AG09319 (cell line): ENCODE measurements around the gene ANXA3.

Source experiments
- DNase-seq: peaks from one replicate; pipeline ENCODE4 v3.0.0-alpha.2; 2010; ENCODE audit warnings: low read depth; ENCODE audit errors: extremely low read depth
- TF ChIP-seq, protein P1 (sequence below): IDR thresholded peaks from 2 replicates; pipeline ENCODE4 v1.5.1; 2011; ENCODE audit warnings: low read depth, mild to moderate bottlenecking, inconsistent platforms, low read length, moderate library complexity

ANXA3 gene

DNA sequence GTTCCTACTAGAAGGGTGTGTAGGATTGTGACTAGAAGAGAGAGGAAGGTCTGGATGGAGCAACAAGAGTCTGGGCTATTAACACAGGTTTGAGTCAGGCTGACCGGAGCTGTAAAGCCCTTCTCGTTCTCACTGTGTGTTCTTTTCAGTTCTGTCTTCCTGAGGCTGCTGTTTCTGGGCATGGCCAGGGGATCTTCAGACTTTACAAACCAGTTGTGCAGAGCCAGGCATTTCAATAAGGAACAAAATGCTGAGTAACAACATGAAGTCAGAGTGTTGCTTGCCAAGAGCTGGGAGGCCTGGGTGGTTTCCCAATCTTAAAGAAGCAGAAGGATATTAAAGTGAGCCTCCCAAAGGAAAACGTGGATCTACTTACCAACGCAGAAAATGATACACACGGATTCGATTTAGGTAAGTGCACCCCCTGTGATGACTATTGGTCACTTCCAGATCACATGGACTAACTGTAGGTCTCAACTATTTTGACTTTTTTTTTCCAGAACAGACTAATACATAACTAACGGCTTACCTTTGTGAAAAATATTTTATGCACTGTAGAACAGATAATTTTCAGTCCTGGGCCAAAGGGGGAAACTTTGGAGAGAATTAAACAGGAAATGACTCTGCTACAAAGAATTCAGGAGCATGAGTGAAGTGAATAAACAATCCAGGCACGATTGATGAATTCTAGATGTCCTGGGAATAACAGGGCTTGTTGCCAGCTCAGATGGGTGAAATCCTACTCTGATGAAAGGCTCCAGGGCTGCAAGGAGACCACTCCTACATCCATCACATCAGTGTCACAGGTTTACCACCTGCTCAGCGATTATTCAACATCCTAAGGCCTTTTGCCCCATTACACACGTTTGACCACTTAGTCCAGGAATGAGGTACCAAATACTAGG lies 94.5 kb downstream of the ANXA3 start:
- TF ChIP-seq, protein P1, sequence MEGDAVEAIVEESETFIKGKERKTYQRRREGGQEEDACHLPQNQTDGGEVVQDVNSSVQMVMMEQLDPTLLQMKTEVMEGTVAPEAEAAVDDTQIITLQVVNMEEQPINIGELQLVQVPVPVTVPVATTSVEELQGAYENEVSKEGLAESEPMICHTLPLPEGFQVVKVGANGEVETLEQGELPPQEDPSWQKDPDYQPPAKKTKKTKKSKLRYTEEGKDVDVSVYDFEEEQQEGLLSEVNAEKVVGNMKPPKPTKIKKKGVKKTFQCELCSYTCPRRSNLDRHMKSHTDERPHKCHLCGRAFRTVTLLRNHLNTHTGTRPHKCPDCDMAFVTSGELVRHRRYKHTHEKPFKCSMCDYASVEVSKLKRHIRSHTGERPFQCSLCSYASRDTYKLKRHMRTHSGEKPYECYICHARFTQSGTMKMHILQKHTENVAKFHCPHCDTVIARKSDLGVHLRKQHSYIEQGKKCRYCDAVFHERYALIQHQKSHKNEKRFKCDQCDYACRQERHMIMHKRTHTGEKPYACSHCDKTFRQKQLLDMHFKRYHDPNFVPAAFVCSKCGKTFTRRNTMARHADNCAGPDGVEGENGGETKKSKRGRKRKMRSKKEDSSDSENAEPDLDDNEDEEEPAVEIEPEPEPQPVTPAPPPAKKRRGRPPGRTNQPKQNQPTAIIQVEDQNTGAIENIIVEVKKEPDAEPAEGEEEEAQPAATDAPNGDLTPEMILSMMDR = no peak

DNA sequence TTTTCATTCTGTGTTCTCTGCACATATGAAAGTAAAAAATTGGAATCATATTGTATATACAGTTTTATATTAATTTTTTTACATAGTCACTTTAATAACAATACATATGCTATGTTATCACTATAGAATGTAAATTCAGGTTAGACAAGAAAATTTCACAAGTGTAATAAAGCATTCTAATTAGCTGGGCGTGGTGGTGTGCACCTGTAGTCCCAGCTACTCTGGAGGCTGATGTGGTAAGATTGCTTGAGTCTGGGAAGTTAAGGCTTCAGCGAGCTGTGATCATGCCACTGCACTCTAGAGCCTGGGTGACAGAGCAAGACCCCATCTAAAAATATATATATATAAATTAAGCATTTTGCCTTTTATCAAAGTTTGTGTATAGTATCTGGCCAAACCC lies 95.7 kb downstream of the ANXA3 start:
- DNase-seq = no peak
- TF ChIP-seq, protein P1 = no peak

More for the DNA sequence above, 94.5 kb downstream of the ANXA3 start:
- peak; percentile 86 for DNase-seq

DNA sequence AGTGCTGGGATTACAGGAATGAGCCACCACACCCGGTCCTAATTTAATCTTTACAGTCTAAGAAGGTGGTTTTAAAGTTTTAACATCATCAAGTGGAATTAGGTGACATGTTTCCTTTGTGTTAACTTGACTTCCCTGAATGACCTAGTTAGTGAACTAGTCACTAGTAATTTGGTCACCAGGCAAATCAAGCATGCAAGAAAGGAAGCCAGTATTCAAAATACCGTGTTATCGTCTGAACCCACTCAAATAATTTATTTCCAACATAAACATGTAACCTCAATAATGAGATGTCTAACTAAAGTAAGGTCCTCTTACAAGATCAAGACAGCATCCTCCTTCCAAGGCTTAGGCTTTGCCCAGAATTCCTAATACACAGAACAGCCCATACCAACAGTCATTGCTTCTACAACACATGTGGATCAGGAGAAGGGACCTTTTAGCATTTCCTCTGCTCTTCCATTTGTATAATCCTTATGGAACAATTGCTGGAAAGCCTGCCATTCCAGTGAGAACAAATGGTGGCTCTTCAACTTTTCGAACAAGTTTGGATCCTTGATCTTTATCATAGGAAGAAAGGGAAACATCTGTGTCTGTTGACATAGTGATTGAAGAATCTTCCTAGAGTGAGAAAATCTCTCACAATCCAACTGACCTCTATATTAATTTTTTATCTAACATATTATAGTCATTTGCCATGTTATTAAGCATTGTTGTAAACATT lies 97.2 kb downstream of the ANXA3 start:
- TF ChIP-seq, protein P1 = no peak
- DNase-seq = no peak

GRCh38 chr4:78650106-78651024 lies 98.8 kb downstream of the ANXA3 start:
- DNase-seq = no peak
- TF ChIP-seq, protein P1 = no peak

DNA sequence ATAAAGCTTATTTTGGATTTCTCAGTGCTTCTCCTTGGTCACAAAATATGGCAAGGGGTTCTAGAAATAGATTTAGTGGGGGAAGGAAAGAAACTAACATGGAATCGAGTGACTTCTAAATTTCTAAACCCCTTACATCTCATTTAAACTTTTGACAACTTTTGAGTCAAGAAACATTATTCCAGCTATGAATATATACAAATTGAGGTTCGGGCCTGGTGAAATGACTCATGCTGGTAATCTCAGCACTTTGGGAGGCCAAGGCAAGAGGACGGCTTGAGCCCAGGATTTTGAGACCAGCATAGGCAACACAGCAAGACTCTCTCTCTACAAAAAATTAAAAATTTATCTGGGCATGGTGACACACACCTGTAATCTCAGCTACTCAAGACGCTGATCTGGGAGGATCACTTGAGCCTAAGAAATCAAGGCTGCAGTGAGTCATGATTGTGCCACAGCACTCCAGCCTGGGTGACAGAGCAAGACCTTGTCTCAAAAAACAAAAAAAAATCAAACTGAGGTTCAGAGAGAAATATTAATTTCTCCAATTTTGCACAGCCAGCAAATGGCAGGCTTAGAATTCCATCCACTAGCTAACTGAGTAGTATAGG lies 99.8 kb downstream of the ANXA3 start:
- TF ChIP-seq, protein P1 = no peak
- DNase-seq = no peak

GRCh38 chr4:78652282-78652876 lies 100.8 kb downstream of the ANXA3 start:
- TF ChIP-seq, protein P1 = no peak
- no peak for DNase-seq
